Measurements from ENCODE around the gene RRAS2. TPM values are rescaled to one million over a fixed set of nuclear protein-coding genes. Genes with fewer than 3 reads are reported as not detected.

The RRAS2 gene
- total and polyA plus RNA-seq, 7 donors = 15.5 to 48.5 (median 31.1) TPM

DNA sequence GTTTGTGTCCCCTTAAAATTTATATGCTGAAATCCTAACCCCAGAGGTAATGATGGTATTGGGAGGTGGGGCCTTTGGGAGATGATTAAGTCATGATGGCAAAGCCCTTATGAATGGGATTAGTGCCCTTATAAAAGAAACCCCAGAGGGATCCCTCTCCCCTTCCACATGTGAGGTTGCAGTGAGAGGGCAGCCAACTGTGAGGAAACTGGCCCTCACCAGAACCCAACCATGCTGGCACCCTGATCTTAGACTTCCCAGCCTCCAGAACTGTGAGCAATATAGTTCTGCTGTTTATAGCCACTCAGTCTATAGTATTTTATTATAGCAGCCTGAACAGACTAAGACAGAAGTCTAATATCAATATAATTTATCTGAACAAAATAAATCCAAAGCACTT lies 27.1 kb upstream of the RRAS2 start:
- TF ChIP-seq CTCF (IDR thresholded peaks at IDR 0.05) (no peak), EP300 (IDR thresholded peaks at IDR 0.05) (no peak), POLR2A (IDR thresholded peaks at IDR 0.05) (no peak), POLR2AphosphoS5 (IDR thresholded peaks at IDR 0.05) (no peak)

GRCh38 chr11:14384338-14384737 lies 25.4 kb upstream of the RRAS2 start:
- no peaks in the 10 kb centered on the region for H3K36me3 ChIP-seq
- H3K27me3 ChIP-seq = no peaks in the 10 kb centered on the region
- DNase-seq = no peak
- H3K9me3 ChIP-seq = no peaks in the 10 kb centered on the region
- H3K27ac ChIP-seq = no peak overlapping the region
- TF ChIP-seq POLR2AphosphoS5 (IDR thresholded peaks at IDR 0.05) (no peak), CTCF (IDR thresholded peaks at IDR 0.05) (no peak), EP300 (IDR thresholded peaks at IDR 0.05) (no peak), POLR2A (IDR thresholded peaks at IDR 0.05) (no peak)
- WGBS, 2 donors = 84 to 90% methylated on average over 1 of the region's 1 CpG
- peaks cover 0 to 24% (median 7%) of the 10 kb centered on the region in 4 donors for H3K4me1 ChIP-seq
- intact Hi-C loops (cut with DNase I) = loop anchor here (10.0 kb wide), 1 partner anchor 70 kb away; no protein-coding TSS in a partner anchor
- no peak overlapping the region for H3K4me3 ChIP-seq

More for the DNA sequence above, 27.1 kb upstream of the RRAS2 start:
- H3K9me3 ChIP-seq = no peaks in the 10 kb centered on the region
- no peaks in the 10 kb centered on the region for H3K36me3 ChIP-seq
- peaks cover 0 to 19% (median 3%) of the 10 kb centered on the region in 4 donors for H3K4me1 ChIP-seq
- intact Hi-C loops (cut with DNase I) = loop anchor here (10.0 kb wide), 1 partner anchor 69 kb away; no protein-coding TSS in a partner anchor
- H3K27ac ChIP-seq = no peak overlapping the region
- no peak overlapping the region for H3K4me3 ChIP-seq
- no peaks in the 10 kb centered on the region for H3K27me3 ChIP-seq
- no peak for DNase-seq

- Histone ChIP-seq H3K4me1 (peaks cover 0 to 24% (median 7%) of the 10 kb centered on the region in 4 donors), H3K27me3 (no peaks in the 10 kb centered on the region), H3K27ac (peak overlapping the region in 1 of 4 donors; percentile 72), H3K36me3 (no peaks in the 10 kb centered on the region), H3K4me3 (no peak overlapping the region), H3K9me3 (no peaks in the 10 kb centered on the region)
- TF ChIP-seq CTCF (IDR thresholded peaks at IDR 0.05) (no peak), EP300 (IDR thresholded peaks at IDR 0.05) (no peak), POLR2A (IDR thresholded peaks at IDR 0.05) (no peak), POLR2AphosphoS5 (IDR thresholded peaks at IDR 0.05) (no peak)
- WGBS, 2 donors = 75 to 85% methylated on average over 4 of the region's 4 CpGs
- intact Hi-C loops (cut with DNase I) = loop anchor here (10.0 kb wide), 1 partner anchor 73 kb away; no protein-coding TSS in a partner anchor
- no peak for DNase-seq
Measured at GRCh38 chr11:14381968-14382367, 23.0 kb upstream of the RRAS2 start.

- Histone ChIP-seq H3K27ac (peak overlapping the region; percentile 71 to 79 (median 73)), H3K27me3 (no peaks in the 10 kb centered on the region), H3K4me3 (peak overlapping the region; percentile 22 to 57 (median 52)), H3K9me3 (no peaks in the 10 kb centered on the region), H3K36me3 (no peaks in the 10 kb centered on the region), H3K4me1 (peaks cover 0 to 24% (median 7%) of the 10 kb centered on the region in 4 donors)
- TF ChIP-seq CTCF (IDR thresholded peaks at IDR 0.05) (no peak), POLR2A (IDR thresholded peaks at IDR 0.05) (no peak), EP300 (IDR thresholded peaks at IDR 0.05) (no peak), POLR2AphosphoS5 (IDR thresholded peaks at IDR 0.05) (peak in 2 of 4 donors; percentile 47 to 62)
- peak; percentile 87 for DNase-seq
- intact Hi-C loops (cut with DNase I) = loop anchor here (10.0 kb wide), 1 partner anchor 74 kb away; no protein-coding TSS in a partner anchor
- WGBS, 2 donors = 1% methylated on average over 54 of the region's 54 CpGs
Measured at GRCh38 chr11:14380947-14381561, 22.1 kb upstream of the RRAS2 start.
